Mesendoderm (in vitro differentiated cells): ENCODE data around the gene PTPN6.
A peak's percentile ranks its signal among the peaks of the same experiment; 100 is the strongest.

ENCODE experiments used
- DNase-seq: peaks from one replicate; pipeline ENCODE4 v3.0.0; 2013
- H2AK5ac ChIP-seq: 2 replicates; pipeline ENCODE4 v1.6.1; 2013; ENCODE audit warnings: low read length, inconsistent platforms
- H2BK120ac ChIP-seq: 2 replicates; pipeline ENCODE4 v1.6.1; 2013; ENCODE audit warnings: low read depth, mild to moderate bottlenecking, low read length, moderate library complexity, mixed read lengths
- H2BK15ac ChIP-seq: replicated peaks from 2 replicates; pipeline ENCODE4 v1.6.1; 2013; ENCODE audit warnings: low read depth, mild to moderate bottlenecking, moderate library complexity
- H2BK5ac ChIP-seq: 2 replicates; pipeline ENCODE4 v1.6.1; 2013; ENCODE audit warnings: low read length, inconsistent platforms
- H3K18ac ChIP-seq: 2 replicates; pipeline ENCODE4 v1.6.1; 2013; ENCODE audit warnings: mild to moderate bottlenecking, low read length, mixed read lengths
- H3K23ac ChIP-seq: one replicate; pipeline ENCODE4 v1.6.1; 2013; ENCODE audit warnings: low read length
- H3K27ac ChIP-seq: 2 replicates; pipeline ENCODE4 v1.5.1; 2013; ENCODE audit warnings: low read depth, mild to moderate bottlenecking, inconsistent platforms, low read length, moderate library complexity
- H3K27me3 ChIP-seq: 2 replicates; pipeline ENCODE4 v1.6.1; 2013; ENCODE audit warnings: low read length, control low read depth, mild to moderate bottlenecking, inconsistent platforms; ENCODE audit not compliant: insufficient read depth, poor library complexity
- H3K36me3 ChIP-seq: 2 replicates; pipeline ENCODE4 v1.6.1; 2013; ENCODE audit warnings: low read length, inconsistent platforms; ENCODE audit not compliant: control insufficient read depth, insufficient read depth
- H3K4ac ChIP-seq: one replicate; pipeline ENCODE4 v1.6.1; 2013; ENCODE audit warnings: low read depth, mild to moderate bottlenecking, low read length, moderate library complexity
- H3K4me1 ChIP-seq: 2 replicates; pipeline ENCODE4 v1.6.1; 2013; ENCODE audit warnings: low read depth, low read length, inconsistent platforms; ENCODE audit not compliant: control insufficient read depth
- H3K4me2 ChIP-seq: 2 replicates; pipeline ENCODE4 v1.6.1; 2013; ENCODE audit warnings: low read length
- H3K4me3 ChIP-seq: 2 replicates; pipeline ENCODE4 v1.5.1; 2013; ENCODE audit warnings: mild to moderate bottlenecking, low read length
- H3K56ac ChIP-seq: one replicate; pipeline ENCODE4 v1.6.1; 2013; ENCODE audit warnings: low read length
- H3K79me1 ChIP-seq: 2 replicates; pipeline ENCODE4 v1.6.1; 2013; ENCODE audit warnings: low read length, inconsistent platforms
- H3K79me2 ChIP-seq: 2 replicates; pipeline ENCODE4 v1.6.1; 2013; ENCODE audit warnings: mild to moderate bottlenecking, low read length; ENCODE audit not compliant: control insufficient read depth, insufficient read depth
- H3K9ac ChIP-seq: 2 replicates; pipeline ENCODE4 v1.6.1; 2013; ENCODE audit warnings: low read length, inconsistent platforms
- H4K5ac ChIP-seq: one replicate; pipeline ENCODE4 v1.6.1; 2013; ENCODE audit warnings: low read length
- H4K8ac ChIP-seq: one replicate; pipeline ENCODE4 v1.6.1; 2013; ENCODE audit warnings: low read depth, mild to moderate bottlenecking, control low read depth, low read length, moderate library complexity
- WGBS: extraction: QIAGEN DNeasy Blood & Tissue Kit; methylation state at CpG from one replicate; pipeline ENCODE4 v1.1.7; 2013; ENCODE audit warnings: low lambda C conversion rate, missing lambda C conversion rate; ENCODE audit not compliant: insufficient coverage; ENCODE audit errors: extremely low coverage; 5-methylcytosine and 5-hydroxymethylcytosine counted together

PTPN6 gene

DNA sequence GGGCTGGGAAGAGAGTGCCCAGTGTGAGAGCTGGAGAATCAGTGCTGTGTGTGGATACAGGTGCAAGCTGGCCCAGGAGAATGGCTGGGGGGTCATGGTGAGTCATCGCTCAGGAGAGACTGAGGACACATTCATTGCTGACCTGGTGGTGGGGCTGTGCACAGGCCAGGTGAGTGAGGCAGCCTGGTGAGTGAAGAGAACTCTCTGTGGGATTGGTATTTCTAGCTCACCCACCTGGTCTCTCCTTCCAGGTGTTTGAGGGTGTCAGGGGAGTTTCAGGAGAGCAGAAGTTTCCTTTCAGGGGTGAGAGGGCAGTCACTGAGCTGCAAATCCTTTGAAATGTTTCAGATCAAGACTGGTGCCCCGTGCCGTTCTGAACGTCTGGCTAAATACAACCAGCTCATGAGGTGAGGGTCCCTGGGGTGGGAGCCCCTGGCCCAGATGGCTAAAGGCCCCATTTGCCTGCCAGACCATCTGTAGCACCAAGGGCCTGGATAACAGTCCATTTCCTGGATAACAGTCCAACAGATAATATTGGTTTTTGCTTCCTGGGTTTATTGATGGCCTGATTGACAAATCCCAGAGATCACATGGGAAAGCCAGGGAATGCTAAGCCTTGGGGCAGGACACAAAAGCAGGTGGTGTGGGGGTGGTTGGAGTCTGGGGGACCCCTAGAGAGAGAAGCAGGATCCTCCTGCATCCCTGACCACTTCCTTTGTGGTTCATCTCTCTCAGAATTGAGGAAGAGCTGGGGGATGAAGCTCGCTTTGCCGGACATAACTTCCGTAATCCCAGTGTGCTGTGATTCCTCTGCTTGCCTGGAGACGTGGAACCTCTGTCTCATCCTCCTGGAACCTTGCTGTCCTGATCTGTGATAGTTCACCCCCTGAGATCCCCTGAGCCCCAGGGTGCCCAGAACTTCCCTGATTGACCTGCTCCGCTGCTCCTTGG, 28.9 kb upstream of the PTPN6 start:
- H3K79me1 ChIP-seq, result no peaks in the 10 kb centered on the region
- no peak overlapping the region for H3K4me3 ChIP-seq
- H3K79me2 ChIP-seq, result no peaks in the 10 kb centered on the region
- WGBS, result no CpG with 5 or more reads among the region's 9 CpGs
- no peaks in the 10 kb centered on the region for H3K27me3 ChIP-seq
- DNase-seq, result peak; percentile 28
- H3K4ac ChIP-seq, result no peak overlapping the region
- no peak overlapping the region for H3K18ac ChIP-seq
- no peak overlapping the region for H4K5ac ChIP-seq
- no peak overlapping the region for H3K9ac ChIP-seq
- no peak overlapping the region for H4K8ac ChIP-seq
- H2BK5ac ChIP-seq, result no peak overlapping the region
- H3K56ac ChIP-seq, result peak overlapping the region; percentile 28
- no peak overlapping the region for H2BK120ac ChIP-seq
- no peak overlapping the region for H3K4me2 ChIP-seq
- H3K27ac ChIP-seq, result no peak overlapping the region
- peaks cover 2% of the 10 kb centered on the region for H3K36me3 ChIP-seq
- no peak overlapping the region for H2BK15ac ChIP-seq
- no peak overlapping the region for H3K23ac ChIP-seq
- peaks cover 13% of the 10 kb centered on the region for H3K4me1 ChIP-seq
- no peak overlapping the region for H2AK5ac ChIP-seq

DNA sequence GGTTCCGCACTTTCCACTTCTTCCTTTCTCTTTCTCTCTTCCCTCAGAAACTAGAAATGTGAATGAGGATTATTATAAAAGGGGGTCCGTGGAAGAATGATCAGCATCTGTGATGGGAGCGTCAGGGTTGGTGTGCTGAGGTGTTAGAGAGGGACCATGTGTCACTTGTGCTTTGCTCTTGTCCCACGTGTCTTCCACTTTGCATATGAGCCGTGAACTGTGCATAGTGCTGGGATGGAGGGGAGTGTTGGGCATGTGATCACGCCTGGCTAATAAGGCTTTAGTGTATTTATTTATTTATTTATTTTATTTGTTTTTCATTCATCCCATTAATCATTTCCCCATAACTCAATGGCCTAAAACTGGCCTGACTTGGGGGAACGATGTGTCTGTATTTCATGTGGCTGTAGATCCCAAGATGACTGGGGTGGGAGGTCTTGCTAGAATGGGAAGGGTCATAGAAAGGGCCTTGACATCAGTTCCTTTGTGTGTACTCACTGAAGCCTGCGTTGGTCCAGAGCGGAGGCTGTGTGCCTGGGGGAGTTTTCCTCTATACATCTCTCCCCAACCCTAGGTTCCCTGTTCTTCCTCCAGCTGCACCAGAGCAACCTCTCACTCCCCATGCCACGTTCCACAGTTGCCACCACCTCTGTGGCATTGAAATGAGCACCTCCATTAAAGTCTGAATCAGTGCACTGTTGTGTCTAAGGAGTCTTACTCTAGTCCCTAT, 28.0 kb upstream of the PTPN6 start:
- no peaks in the 10 kb centered on the region for H3K79me1 ChIP-seq
- H3K4me3 ChIP-seq, result no peak overlapping the region
- no CpG with 5 or more reads among the region's 10 CpGs for WGBS
- no peaks in the 10 kb centered on the region for H3K27me3 ChIP-seq
- no peak overlapping the region for H2BK120ac ChIP-seq
- no peak overlapping the region for H3K23ac ChIP-seq
- H2BK15ac ChIP-seq, result no peak overlapping the region
- H3K36me3 ChIP-seq, result no peaks in the 10 kb centered on the region
- no peak overlapping the region for H3K18ac ChIP-seq
- H4K5ac ChIP-seq, result no peak overlapping the region
- no peak overlapping the region for H3K9ac ChIP-seq
- no peak overlapping the region for H3K56ac ChIP-seq
- H3K79me2 ChIP-seq, result no peaks in the 10 kb centered on the region
- no peak for DNase-seq
- H2AK5ac ChIP-seq, result no peak overlapping the region
- H3K4me2 ChIP-seq, result no peak overlapping the region
- no peak overlapping the region for H4K8ac ChIP-seq
- H3K4ac ChIP-seq, result no peak overlapping the region
- H3K4me1 ChIP-seq, result peaks cover 13% of the 10 kb centered on the region
- H2BK5ac ChIP-seq, result no peak overlapping the region
- no peak overlapping the region for H3K27ac ChIP-seq

DNA sequence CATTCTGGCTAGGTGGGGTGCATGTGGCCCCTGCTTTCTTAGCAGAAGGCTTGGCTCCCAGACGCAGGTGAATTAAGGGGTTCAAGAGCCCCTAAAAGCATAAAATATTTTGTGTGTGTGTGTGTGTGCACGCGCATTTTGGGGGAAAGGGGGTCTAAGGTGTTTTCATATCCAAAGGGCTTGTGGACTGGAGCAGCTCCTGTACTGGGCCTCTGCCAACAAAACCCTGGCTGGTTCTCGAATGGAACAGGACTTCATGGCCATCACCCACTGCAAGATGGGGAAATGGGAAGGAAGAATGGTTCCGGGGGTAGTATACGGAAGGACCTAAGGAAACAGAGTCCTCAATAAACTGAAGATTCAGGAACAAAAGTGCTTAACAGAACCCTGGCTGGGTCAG, 27.3 kb upstream of the PTPN6 start:
- Histone ChIP-seq H3K9ac (no peak overlapping the region), H3K4me2 (no peak overlapping the region), H3K23ac (no peak overlapping the region), H3K18ac (no peak overlapping the region), H3K4ac (no peak overlapping the region), H3K4me3 (no peak overlapping the region), H3K27me3 (no peaks in the 10 kb centered on the region), H3K36me3 (no peaks in the 10 kb centered on the region), H2BK15ac (no peak overlapping the region), H2BK120ac (no peak overlapping the region), H2AK5ac (no peak overlapping the region), H3K56ac (no peak overlapping the region), H2BK5ac (no peak overlapping the region), H3K4me1 (peaks cover 13% of the 10 kb centered on the region), H3K79me1 (no peaks in the 10 kb centered on the region), H4K8ac (no peak overlapping the region), H3K79me2 (peaks cover 5% of the 10 kb centered on the region), H4K5ac (no peak overlapping the region), H3K27ac (no peak overlapping the region)
- WGBS, result no CpG with 5 or more reads among the region's 6 CpGs
- DNase-seq, result no peak

DNA sequence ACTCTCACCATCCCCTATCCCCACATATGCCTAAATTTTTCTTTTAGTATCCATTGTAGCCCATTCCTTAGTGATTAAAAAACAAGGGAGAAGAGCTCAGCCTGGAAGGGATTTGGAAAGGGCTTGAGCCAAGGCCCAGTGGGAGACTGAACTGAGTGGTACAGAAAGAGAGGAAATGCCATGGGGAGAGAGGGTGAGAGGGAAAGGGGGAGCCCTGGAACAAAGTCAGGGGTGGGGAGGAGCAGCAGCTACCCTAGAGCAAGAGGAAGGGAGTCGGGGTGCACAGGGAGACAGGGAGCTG, 26.0 kb upstream of the PTPN6 start:
- WGBS, result no CpG with 5 or more reads among the region's 1 CpG
- peak overlapping the region; percentile 89 for H2BK5ac ChIP-seq
- no peak overlapping the region for H2BK15ac ChIP-seq
- H3K56ac ChIP-seq, result peak overlapping the region; percentile 86
- peak overlapping the region; percentile 44 for H3K4ac ChIP-seq
- H3K18ac ChIP-seq, result peak overlapping the region; percentile 19
- peaks cover 19% of the 10 kb centered on the region for H3K4me1 ChIP-seq
- no peaks in the 10 kb centered on the region for H3K36me3 ChIP-seq
- no peak overlapping the region for H4K8ac ChIP-seq
- H3K4me3 ChIP-seq, result no peak overlapping the region
- peaks cover 4% of the 10 kb centered on the region for H3K79me1 ChIP-seq
- no peak overlapping the region for H3K4me2 ChIP-seq
- peak overlapping the region; percentile 94 for H3K27ac ChIP-seq
- H3K27me3 ChIP-seq, result no peaks in the 10 kb centered on the region
- peak overlapping the region; percentile 92 for H3K9ac ChIP-seq
- peak overlapping the region; percentile 22 for H2AK5ac ChIP-seq
- peak overlapping the region; percentile 5 for H2BK120ac ChIP-seq
- no peak overlapping the region for H4K5ac ChIP-seq
- H3K79me2 ChIP-seq, result peaks cover 19% of the 10 kb centered on the region
- peak overlapping the region; percentile 91 for H3K23ac ChIP-seq
- DNase-seq, result peak; percentile 62

DNA sequence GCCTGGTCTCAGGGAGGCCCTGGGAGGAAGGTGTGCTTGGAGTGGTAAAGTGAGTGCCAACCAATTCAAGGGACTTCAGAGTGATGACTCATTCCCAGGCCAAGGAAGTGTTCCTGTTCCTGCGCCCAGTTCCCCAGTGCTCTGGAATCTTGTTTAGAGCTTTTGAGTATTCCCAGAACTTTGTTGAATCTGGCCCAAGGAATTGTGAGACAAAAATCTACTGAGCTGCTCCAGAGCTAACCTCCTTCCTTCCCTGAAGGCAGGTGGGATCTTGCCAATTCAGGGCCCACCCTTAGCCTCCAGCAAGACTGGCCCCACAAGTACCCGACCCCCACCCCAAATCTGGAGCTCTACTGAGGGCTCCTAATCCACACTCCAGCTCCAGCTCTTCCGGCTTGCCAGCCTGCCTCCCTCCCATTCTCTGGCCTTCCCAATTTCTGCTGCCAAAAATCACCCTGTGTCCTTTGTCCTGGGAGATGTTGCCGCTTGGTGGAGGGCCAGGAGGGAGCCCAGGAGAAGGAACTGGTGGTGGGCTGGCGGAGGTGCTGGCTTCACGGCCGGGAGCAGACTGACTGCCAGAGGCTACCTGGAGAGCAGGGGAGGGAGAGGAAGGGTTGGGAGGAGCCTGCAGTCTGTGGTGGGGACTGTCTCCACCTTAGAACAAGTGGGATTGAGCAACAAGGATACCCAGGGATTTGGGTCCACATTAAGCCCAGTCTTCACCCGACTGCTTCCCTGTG, 25.4 kb upstream of the PTPN6 start:
- Histone ChIP-seq H3K27ac (peak overlapping the region; percentile 94), H2AK5ac (peak overlapping the region; percentile 91), H3K9ac (peak overlapping the region; percentile 92), H2BK5ac (peak overlapping the region; percentile 89), H4K5ac (no peak overlapping the region), H2BK15ac (no peak overlapping the region), H3K36me3 (no peaks in the 10 kb centered on the region), H3K4me3 (peak overlapping the region; percentile 32), H3K79me2 (peaks cover 21% of the 10 kb centered on the region), H3K27me3 (no peaks in the 10 kb centered on the region), H3K18ac (peak overlapping the region; percentile 19), H2BK120ac (no peak overlapping the region), H3K79me1 (peaks cover 4% of the 10 kb centered on the region), H4K8ac (no peak overlapping the region), H3K4ac (peak overlapping the region; percentile 44), H3K4me1 (peaks cover 19% of the 10 kb centered on the region), H3K56ac (peak overlapping the region; percentile 96), H3K23ac (peak overlapping the region; percentile 97), H3K4me2 (peak overlapping the region; percentile 79)
- WGBS, result no CpG with 5 or more reads among the region's 8 CpGs
- DNase-seq, result peak; percentile 96
